Ureter (tissue), 1 donor: ENCODE results near the gene EXD2. TPM values are rescaled to one million over a fixed set of nuclear protein-coding genes. Genes with fewer than 3 reads are reported as not detected.
"Not testable (repeated sequence)": the region's sequence is repeated elsewhere in the genome, so short reads cannot be mapped to it uniquely, and the experiment has no call there.

ENCODE experiments used
- DNase-seq: peaks from one replicate; pipeline ENCODE4 v3.0.0-alpha.2; 2020; ENCODE audit warnings: low spot score
- total RNA-seq: library from RNA; stranded (reverse); gene quantifications from one replicate; pipeline ENCODE4 v1.2.4, GENCODE V29; 2023
- donor health status: DM: yes; HTN: yes; CAD: no.

EXD2 gene, protein sequence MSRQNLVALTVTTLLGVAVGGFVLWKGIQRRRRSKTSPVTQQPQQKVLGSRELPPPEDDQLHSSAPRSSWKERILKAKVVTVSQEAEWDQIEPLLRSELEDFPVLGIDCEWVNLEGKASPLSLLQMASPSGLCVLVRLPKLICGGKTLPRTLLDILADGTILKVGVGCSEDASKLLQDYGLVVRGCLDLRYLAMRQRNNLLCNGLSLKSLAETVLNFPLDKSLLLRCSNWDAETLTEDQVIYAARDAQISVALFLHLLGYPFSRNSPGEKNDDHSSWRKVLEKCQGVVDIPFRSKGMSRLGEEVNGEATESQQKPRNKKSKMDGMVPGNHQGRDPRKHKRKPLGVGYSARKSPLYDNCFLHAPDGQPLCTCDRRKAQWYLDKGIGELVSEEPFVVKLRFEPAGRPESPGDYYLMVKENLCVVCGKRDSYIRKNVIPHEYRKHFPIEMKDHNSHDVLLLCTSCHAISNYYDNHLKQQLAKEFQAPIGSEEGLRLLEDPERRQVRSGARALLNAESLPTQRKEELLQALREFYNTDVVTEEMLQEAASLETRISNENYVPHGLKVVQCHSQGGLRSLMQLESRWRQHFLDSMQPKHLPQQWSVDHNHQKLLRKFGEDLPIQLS
- total RNA-seq = 21.0 TPM

DNA sequence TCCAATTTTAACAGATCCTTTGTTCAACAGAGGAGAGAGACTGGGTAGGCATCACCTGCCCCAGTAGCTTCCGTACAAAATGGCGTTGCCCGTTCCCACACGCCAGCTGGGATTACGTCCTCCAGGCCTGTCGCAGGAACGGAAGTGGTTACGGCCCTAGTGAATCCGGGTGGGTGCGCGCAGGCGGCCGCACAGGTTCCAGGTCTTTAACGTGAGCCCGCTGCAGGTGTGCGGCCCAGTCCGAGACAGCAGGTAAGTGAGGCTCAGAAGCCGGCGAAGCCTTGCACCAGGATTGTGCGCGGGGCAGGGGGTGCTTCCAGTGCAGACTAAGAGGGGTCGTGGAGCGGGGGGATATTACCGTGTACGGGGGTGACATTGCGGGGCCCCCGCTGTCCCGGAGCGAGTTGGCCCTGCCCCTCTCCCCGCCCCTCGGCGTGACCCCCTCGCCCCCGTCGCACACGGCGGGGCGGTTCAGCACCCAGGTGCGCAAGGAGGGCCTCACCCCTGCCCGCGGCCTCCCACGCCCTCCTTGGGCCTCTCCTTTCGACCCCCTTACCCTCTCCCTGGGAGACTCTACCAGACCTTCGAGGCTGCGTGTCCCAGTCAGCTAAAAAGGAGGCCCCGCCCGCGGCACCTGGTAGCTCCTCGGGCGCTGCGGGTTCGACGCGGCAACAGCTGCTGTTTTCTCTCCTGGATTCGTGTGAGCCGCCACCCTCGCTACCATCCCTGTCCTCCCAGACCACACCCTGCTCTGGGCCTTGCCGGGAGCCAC is at the start of gene EXD2:
Gene EXD2, plus strand, starts transcription at position 159 of the 772 bp plus-strand sequence. CDS start 17,973 bp downstream, outside the sequence.
- DNase-seq = peak; percentile 92

GRCh38 chr14:69141550-69141949 is 49.7 kb upstream of the EXD2 start:
- DNase-seq = no peak

- DNase-seq = no peak
These were observed 49.2 kb upstream of the EXD2 start for GRCh38 chr14:69142101-69142500.

- DNase-seq = no peak
These were observed 41.6 kb upstream of the EXD2 start for GRCh38 chr14:69149461-69150244.

GRCh38 chr14:69151458-69152180 is 39.7 kb upstream of the EXD2 start:
- DNase-seq = peak; percentile 78

- DNase-seq = peak; percentile 60
These were observed 39.0 kb upstream of the EXD2 start for GRCh38 chr14:69152181-69152901.

GRCh38 chr14:69152902-69153151 is 38.5 kb upstream of the EXD2 start, which contains the start of gene DCAF5:
TSS of gene DCAF5 (minus strand) at chr14:69153119. CDS start at chr14:69152978, 141 bp downstream.
- DNase-seq = peak; percentile 95

GRCh38 chr14:69153152-69153872 is 38.0 kb upstream of the EXD2 start:
- DNase-seq = no peak

DNA sequence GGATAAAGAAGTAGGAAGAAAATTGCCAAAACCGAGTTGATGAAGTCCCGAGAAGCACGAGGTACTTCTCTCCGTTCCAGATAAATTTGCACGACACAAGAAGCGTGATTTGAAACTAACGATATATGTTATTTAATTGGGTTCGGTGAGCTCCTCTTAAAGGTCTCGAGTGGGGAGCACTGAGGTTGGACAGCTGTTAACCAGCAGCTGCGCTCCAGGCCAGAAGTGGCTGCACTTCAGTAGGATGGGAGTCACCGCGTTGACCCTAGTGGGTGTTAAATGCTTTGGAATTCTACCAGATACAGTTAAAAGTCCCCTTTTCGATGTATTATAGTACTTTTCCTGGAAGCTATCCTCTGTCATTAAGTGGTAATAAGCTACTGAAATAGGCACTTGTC is 37.4 kb upstream of the EXD2 start:
- no peak for DNase-seq

GRCh38 chr14:69154779-69155178 is 36.5 kb upstream of the EXD2 start:
- no peak for DNase-seq

- no peak for DNase-seq
These were observed 35.1 kb upstream of the EXD2 start for GRCh38 chr14:69156224-69156623.

- no peak for DNase-seq
These were observed 29.7 kb upstream of the EXD2 start for GRCh38 chr14:69161590-69161989.

GRCh38 chr14:69165787-69166186 is 25.5 kb upstream of the EXD2 start:
- DNase-seq = not testable (repeated sequence)

DNA sequence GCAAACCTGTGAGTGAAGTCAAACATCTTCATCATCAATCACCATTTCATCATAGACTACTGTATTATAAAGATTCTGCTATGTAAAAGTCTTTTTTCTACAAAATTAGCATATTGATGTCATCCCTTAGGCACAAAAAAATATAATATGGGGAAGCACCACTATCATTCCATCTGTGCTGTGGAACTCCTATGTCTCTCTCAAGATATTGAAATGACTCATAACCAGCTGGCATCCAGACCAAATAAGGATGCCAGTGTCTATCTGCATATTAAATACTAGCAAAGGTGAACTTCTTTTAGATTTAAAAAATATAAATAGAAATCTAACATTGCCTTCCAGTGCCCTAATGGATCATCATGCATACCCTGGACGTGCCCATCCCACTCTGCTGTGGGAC is 20.5 kb upstream of the EXD2 start:
- no peak for DNase-seq

DNA sequence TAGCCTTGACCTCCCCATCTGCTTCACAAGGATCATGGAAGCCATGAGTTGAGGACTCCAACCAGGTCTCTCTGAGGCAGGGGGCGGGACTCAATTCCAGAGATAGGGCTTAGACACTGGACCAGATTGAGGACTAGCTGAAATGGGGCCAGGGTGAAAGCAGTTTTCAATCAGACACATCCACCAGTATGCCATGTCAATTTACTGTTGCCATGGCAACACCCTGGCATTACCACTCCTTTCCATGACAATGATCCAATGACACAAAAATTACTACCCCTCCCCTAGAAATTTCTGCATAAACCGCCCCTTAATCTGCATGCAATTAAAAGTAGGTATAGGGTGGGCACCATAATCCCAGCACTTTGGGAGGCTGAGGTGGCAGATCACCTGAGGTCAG is 19.7 kb upstream of the EXD2 start:
- DNase-seq = no peak

- no peak for DNase-seq
These were observed 16.2 kb upstream of the EXD2 start for GRCh38 chr14:69175130-69175529.

- DNase-seq = no peak
These were observed 9.8 kb upstream of the EXD2 start for GRCh38 chr14:69181491-69181890.

DNA sequence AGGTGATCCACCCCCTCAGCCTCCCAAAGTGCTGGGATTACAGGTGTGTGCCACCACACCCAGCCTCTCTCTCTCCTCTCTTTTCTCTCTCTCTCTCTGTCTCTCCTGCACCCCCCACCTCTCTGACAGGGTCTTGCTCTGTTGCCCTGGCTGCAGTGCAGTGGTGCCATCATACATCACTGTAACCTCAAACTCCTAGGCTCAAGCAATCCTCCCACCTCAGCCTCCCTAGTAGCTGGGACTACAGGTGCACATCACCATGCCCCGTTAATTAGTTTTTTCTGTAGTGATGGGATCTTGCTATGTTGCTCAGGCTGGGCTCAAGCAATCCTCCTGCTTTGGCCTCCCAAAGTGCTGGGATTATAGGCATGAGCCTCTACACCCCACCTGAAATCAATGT is 8.7 kb upstream of the EXD2 start:
- DNase-seq = not testable (repeated sequence)

- DNase-seq = no peak
These were observed 7.6 kb upstream of the EXD2 start for GRCh38 chr14:69183735-69184134.

DNA sequence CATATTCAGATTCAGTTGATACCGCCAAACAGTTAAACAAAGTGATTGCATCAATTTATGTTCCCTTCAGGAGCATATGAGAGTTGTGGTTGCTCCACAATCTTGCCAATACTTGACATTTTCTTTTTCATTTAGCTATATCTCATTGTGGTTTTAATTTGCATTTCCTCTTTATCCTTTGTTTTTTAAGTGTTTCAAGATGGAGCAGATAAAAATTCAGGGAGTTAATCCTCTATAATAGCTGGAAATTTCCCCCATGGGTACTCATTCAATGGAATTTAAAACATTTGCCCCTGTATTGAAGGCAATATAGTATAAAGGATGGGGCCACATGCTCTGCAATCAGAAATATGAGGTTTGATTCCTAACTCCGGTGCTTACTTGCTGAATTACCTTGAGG is 1.1 kb upstream of the EXD2 start:
- no peak for DNase-seq
